PC-3 (cell line): ENCODE results near the gene CELA1. TPM values are rescaled to one million over a fixed set of nuclear protein-coding genes. Genes with fewer than 3 reads are reported as not detected.
"Not testable (repeated sequence)": the region's sequence is repeated elsewhere in the genome, so short reads cannot be mapped to it uniquely, and the experiment has no call there.

Experiments used
- ATAC-seq: fragments of 200-7000 bp; cut with Tn5 transposase; 2 replicates; pipeline ENCODE4 v1.9.1; 2020; ENCODE audit warnings: mild to moderate bottlenecking, moderate library complexity
- BruUV-seq: library from RNA; stranded (reverse); fragments of 400-500 nt; replicated peaks from 2 replicates; lab custom pipeline; 2021; lab: Mats Ljungman, UMichigan
- CTCF ChIA-PET: fragments of 300-600 bp; sonication (Branson Sonifier 250); formaldehyde crosslinking; loops from one replicate; lab custom pipeline; 2022; ENCODE audit warnings: antibody characterized with exemption; lab: Charles Lee
- POLR2A ChIA-PET: fragments of 300-600 bp; sonication (Branson Sonifier 250); formaldehyde crosslinking; loops from one replicate; lab custom pipeline; 2022; ENCODE audit warnings: antibody characterized with exemption; ENCODE audit not compliant: unreplicated experiment; lab: Charles Lee
- DNase-seq: peaks from one replicate; pipeline ENCODE4 v3.0.0-alpha.2; 2015
- H2AFZ ChIP-seq: fragments of 300-600 bp; sonication (generic); 2 replicates; pipeline ENCODE4 v1.6.0; 2016; ENCODE audit warnings: antibody characterized with exemption, low read length
- H3F3A ChIP-seq: fragments of 300-600 bp; sonication (generic); one replicate; pipeline ENCODE4 v1.6.0; 2017; ENCODE audit warnings: antibody characterized with exemption, low read length, control low read depth, mild to moderate bottlenecking; ENCODE audit not compliant: unreplicated experiment
- H3K27ac ChIP-seq: fragments of 300-600 bp; sonication (generic); 2 replicates; pipeline ENCODE4 v1.5.1; 2016; ENCODE audit warnings: mild to moderate bottlenecking, low read length
- H3K27me3 ChIP-seq: fragments of 300-600 bp; sonication (generic); 2 replicates; pipeline ENCODE4 v1.6.1; 2016; ENCODE audit warnings: low read length, mixed read lengths
- H3K36me3 ChIP-seq: fragments of 300-600 bp; sonication (generic); 2 replicates; pipeline ENCODE4 v1.6.1; 2016; ENCODE audit warnings: low read depth, mixed run types, low read length, mixed read lengths
- H3K4me1 ChIP-seq: fragments of 300-600 bp; sonication (generic); 2 replicates; pipeline ENCODE4 v1.5.1; 2016; ENCODE audit warnings: low read length; ENCODE audit not compliant: insufficient read depth
- H3K4me2 ChIP-seq: fragments of 300-600 bp; sonication (generic); 2 replicates; pipeline ENCODE4 v1.6.0; 2016; ENCODE audit warnings: low read length
- H3K4me3 ChIP-seq: fragments of 300-600 bp; sonication (generic); 2 replicates; pipeline ENCODE4 v1.5.1; 2016; ENCODE audit warnings: mild to moderate bottlenecking, low read length, mixed read lengths
- H3K79me2 ChIP-seq: fragments of 300-600 bp; sonication (generic); 2 replicates; pipeline ENCODE4 v1.6.1; 2017; ENCODE audit warnings: low read length, mixed read lengths
- H3K9ac ChIP-seq: fragments of 300-600 bp; sonication (generic); 2 replicates; pipeline ENCODE4 v1.6.0; 2016; ENCODE audit warnings: mild to moderate bottlenecking, low read length
- H3K9me2 ChIP-seq: fragments of 300-600 bp; sonication (generic); replicated peaks from 2 replicates; pipeline ENCODE4 v1.6.1; 2016; ENCODE audit warnings: mixed run types, low read length, mixed read lengths
- H3K9me3 ChIP-seq: fragments of 300-600 bp; sonication (generic); 2 replicates; pipeline ENCODE4 v1.6.1; 2016; ENCODE audit warnings: low read length, mixed read lengths
- H4K20me1 ChIP-seq: fragments of 300-600 bp; sonication (generic); 2 replicates; pipeline ENCODE4 v1.6.1; 2016; ENCODE audit warnings: low read length, mixed read lengths
- CTCF ChIP-seq: fragments of 300-600 bp; sonication (generic); conservative IDR thresholded peaks from 2 replicates; pipeline ENCODE4 v1.5.1; 2017; ENCODE audit warnings: antibody characterized with exemption, low read depth, mild to moderate bottlenecking, low read length
- EZH2 ChIP-seq: fragments of 300-600 bp; sonication (generic); IDR thresholded peaks from one replicate; pipeline ENCODE4 v1.6.1; 2017; ENCODE audit warnings: antibody characterized with exemption, mild to moderate bottlenecking, low read length; ENCODE audit not compliant: unreplicated experiment
- EZH2phosphoT487 ChIP-seq: fragments of 300-600 bp; sonication (generic); IDR thresholded peaks from 2 replicates; pipeline ENCODE4 v1.6.1; 2018; ENCODE audit warnings: mild to moderate bottlenecking, antibody characterized with exemption, low read length, borderline replicate concordance
- intact Hi-C: fragments of 100-400 bp; cut with micrococcal nuclease; formaldehyde crosslinking; loops from 2 replicates; pipeline ENCODE4 v1.9.0; 2023
- total RNA-seq: library from RNA; depleted of rRNA; stranded (reverse); fragments of >200 nt; gene quantifications from 2 replicates; pipeline ENCODE4 v1.2.3, GENCODE V29; 2014

The CELA1 gene
- total RNA-seq, 1 experiment from 2014 or later: not detected

GRCh38 chr12:51342416-51342815 lies 4.1 kb downstream of the CELA1 start:
- ChIA-PET POLR2A (no interaction called here), CTCF (interaction anchor here (3.0 kb wide), 1 partner anchor 72 kb away, joined by 54 read pairs; the partner anchor contains the start of gene SMAGP)
- Histone ChIP-seq H3K79me2 (no peaks in the 10 kb centered on the region), H3K36me3 (no peaks in the 10 kb centered on the region), H3K4me1 (peaks cover 11% of the 10 kb centered on the region), H4K20me1 (no peaks in the 10 kb centered on the region), H3K9ac (no peak overlapping the region), H3K27ac (no peak overlapping the region), H3F3A (no peaks in the 10 kb centered on the region), H3K9me3 (no peaks in the 10 kb centered on the region), H3K27me3 (no peaks in the 10 kb centered on the region), H2AFZ (no peak overlapping the region), H3K9me2 (no peaks in the 10 kb centered on the region), H3K4me2 (no peak overlapping the region), H3K4me3 (no peak overlapping the region)
- TF ChIP-seq EZH2phosphoT487: no peak
- no peak for TF ChIP-seq CTCF
- no peak for TF ChIP-seq EZH2
- intact Hi-C loops: loop anchor here (5.0 kb wide), 4 partner anchors 245 to 515 kb away; partner anchors contain the start of genes CSRNP2 and LETMD1
- no TSS peak for BruUV-seq
- DNase-seq: no peak
- ATAC-seq: no peak

- H3K4me1 ChIP-seq: peaks cover 11% of the 10 kb centered on the region
- no peaks in the 10 kb centered on the region for H3K27me3 ChIP-seq
- H3K9me2 ChIP-seq: no peaks in the 10 kb centered on the region
- no peak overlapping the region for H3K9ac ChIP-seq
- H3K4me3 ChIP-seq: peak overlapping the region; percentile 60
- no peak overlapping the region for H3K27ac ChIP-seq
- peak overlapping the region; percentile 84 for H3K4me2 ChIP-seq
- peak overlapping the region; percentile 93 for H2AFZ ChIP-seq
- peak; percentile 85 for ATAC-seq
- no peaks in the 10 kb centered on the region for H3K36me3 ChIP-seq
- peak; percentile 88 for DNase-seq
- H4K20me1 ChIP-seq: no peaks in the 10 kb centered on the region
- POLR2A ChIA-PET: interaction anchor here (0.5 to 1.1 kb wide), 4 partner anchors 23 to 293 kb away, joined by 3 to 11 read pairs (median 4); partner anchors contain the start of gene LETMD1
- BruUV-seq: no TSS peak
- no peaks in the 10 kb centered on the region for H3K9me3 ChIP-seq
- H3K79me2 ChIP-seq: no peaks in the 10 kb centered on the region
- H3F3A ChIP-seq: no peaks in the 10 kb centered on the region
- TF ChIP-seq EZH2phosphoT487 (no peak), EZH2 (no peak), CTCF (peak; percentile 98)
- intact Hi-C loops: loop anchor here (1.0 to 5.0 kb wide), 6 partner anchors 33 to 514 kb away; partner anchors contain the start of genes CSRNP2 and LETMD1
- CTCF ChIA-PET: interaction anchor here (0.5 to 3.0 kb wide), 11 partner anchors 9 to 354 kb away, joined by 3 to 54 read pairs (median 4); partner anchors contain the start of gene SMAGP
Observed at GRCh38 chr12:51341251-51342007, 5.0 kb downstream of the CELA1 start.

GRCh38 chr12:51339750-51340149 lies 6.7 kb downstream of the CELA1 start:
- no peaks in the 10 kb centered on the region for H3K9me3 ChIP-seq
- no peaks in the 10 kb centered on the region for H4K20me1 ChIP-seq
- ChIA-PET CTCF (interaction anchor here (2.3 kb wide), 1 partner anchor 32 kb away, joined by 18 read pairs; no protein-coding TSS in a partner anchor), POLR2A (no interaction called here)
- H3K4me2 ChIP-seq: no peak overlapping the region
- H3K36me3 ChIP-seq: no peaks in the 10 kb centered on the region
- no peaks in the 10 kb centered on the region for H3F3A ChIP-seq
- H3K9me2 ChIP-seq: no peaks in the 10 kb centered on the region
- H2AFZ ChIP-seq: no peak overlapping the region
- no peak overlapping the region for H3K9ac ChIP-seq
- H3K27me3 ChIP-seq: no peaks in the 10 kb centered on the region
- ATAC-seq: no peak
- no peak for TF ChIP-seq EZH2
- no peak overlapping the region for H3K27ac ChIP-seq
- intact Hi-C loops: loop anchor here (5.0 kb wide), 4 partner anchors 242 to 512 kb away; partner anchors contain the start of genes CSRNP2 and LETMD1
- no peak for DNase-seq
- no peak overlapping the region for H3K4me3 ChIP-seq
- BruUV-seq: no TSS peak
- H3K4me1 ChIP-seq: 0 out of 2 replicates have a peak, but pooled peaks cover 4% of the 10 kb centered on the region
- no peaks in the 10 kb centered on the region for H3K79me2 ChIP-seq

GRCh38 chr12:51337336-51337735 lies 9.1 kb downstream of the CELA1 start:
- H3K27ac ChIP-seq, H4K20me1 ChIP-seq, H3K9ac ChIP-seq, H3K4me2 ChIP-seq, H3K4me3 ChIP-seq, H2AFZ ChIP-seq, H3F3A ChIP-seq, BruUV-seq, H3K9me3 ChIP-seq, H3K79me2 ChIP-seq, H3K9me2 ChIP-seq, DNase-seq, intact Hi-C loops, ATAC-seq, H3K4me1 ChIP-seq, H3K27me3 ChIP-seq, H3K36me3 ChIP-seq, POLR2A ChIA-PET: not testable (repeated sequence)
- CTCF ChIA-PET: interaction anchor here (0.6 kb wide), 1 partner anchor 281 kb away, joined by 5 read pairs; no protein-coding TSS in a partner anchor
